SK-N-SH treated with all-trans-retinoic acid at 6 μM for 48 hours (cell line): ENCODE measurements around the gene NUP214.

ENCODE experiments used
- ATAC-seq: fragments of 200-7000 bp; cut with Tn5 transposase; 3 replicates; pipeline ENCODE4 v1.9.1; 2020; ENCODE audit warnings: mild to moderate bottlenecking, moderate library complexity
- ARNTL ChIP-seq: fragments of 450-650 bp; formaldehyde crosslinking; IDR thresholded peaks from 2 replicates; pipeline ENCODE4 v1.5.0; 2020; ENCODE audit warnings: low read depth, mild to moderate bottlenecking, moderate library complexity, borderline replicate concordance
- CREB5 ChIP-seq: fragments of 250-450 bp; sonication (Bioruptor Pico); IDR thresholded peaks from 2 replicates; pipeline ENCODE4 v1.5.1; 2020; ENCODE audit warnings: low read depth, mild to moderate bottlenecking, moderate library complexity
- CSDC2 ChIP-seq: fragments of 250-450 bp; sonication (Bioruptor Pico); IDR thresholded peaks from 2 replicates; pipeline ENCODE4 v1.5.0; 2020; ENCODE audit warnings: mild to moderate bottlenecking, moderate library complexity
- ESRRG ChIP-seq: fragments of 250-450 bp; sonication (Bioruptor Pico); IDR thresholded peaks from 2 replicates; pipeline ENCODE4 v1.6.1; 2021; ENCODE audit warnings: mild to moderate bottlenecking
- GLIS3 ChIP-seq: fragments of 250-450 bp; sonication (Bioruptor Pico); IDR thresholded peaks from 2 replicates; pipeline ENCODE4 v1.5.0; 2020; ENCODE audit warnings: mild to moderate bottlenecking, moderate library complexity
- ISL1 ChIP-seq: fragments of 250-450 bp; sonication (Bioruptor Pico); IDR thresholded peaks from 2 replicates; pipeline ENCODE4 v2.1.2; 2022; ENCODE audit warnings: mild to moderate bottlenecking, moderate library complexity
- OSR1 ChIP-seq: fragments of 250-450 bp; sonication (Bioruptor Pico); IDR thresholded peaks from 2 replicates; pipeline ENCODE4 v1.8.0; 2022; ENCODE audit warnings: moderate library complexity, mild to moderate bottlenecking, inconsistent platforms
- POU6F1 ChIP-seq: fragments of 250-450 bp; sonication (Bioruptor Pico); IDR thresholded peaks from 2 replicates; pipeline ENCODE4 v1.8.0; 2021; ENCODE audit warnings: low read depth, mild to moderate bottlenecking, moderate library complexity, borderline replicate concordance
- PPARA ChIP-seq: fragments of 250-450 bp; sonication (Bioruptor Pico); IDR thresholded peaks from 2 replicates; pipeline ENCODE4 v1.5.0; 2020; ENCODE audit warnings: mild to moderate bottlenecking, borderline replicate concordance
- RARB ChIP-seq: fragments of 250-450 bp; sonication (Bioruptor Pico); IDR thresholded peaks from 2 replicates; pipeline ENCODE4 v1.8.0; 2021; ENCODE audit warnings: mild to moderate bottlenecking, moderate library complexity
- SNAI2 ChIP-seq: fragments of 250-450 bp; sonication (Bioruptor Pico); IDR thresholded peaks from 2 replicates; pipeline ENCODE4 v1.5.0; 2020; ENCODE audit warnings: mild to moderate bottlenecking, moderate library complexity
- TCF4 ChIP-seq: fragments of 250-450 bp; sonication (Bioruptor Pico); IDR thresholded peaks from 2 replicates; pipeline ENCODE4 v1.8.0; 2021; ENCODE audit warnings: mild to moderate bottlenecking, moderate library complexity, borderline replicate concordance
- TOX ChIP-seq: fragments of 250-450 bp; sonication (Bioruptor Pico); IDR thresholded peaks from 2 replicates; pipeline ENCODE4 v1.8.0; 2021; ENCODE audit warnings: mild to moderate bottlenecking, moderate library complexity, borderline replicate concordance
- TSHZ2 ChIP-seq: fragments of 250-450 bp; sonication (Bioruptor Pico); IDR thresholded peaks from 2 replicates; pipeline ENCODE4 v1.5.0; 2020; ENCODE audit warnings: mild to moderate bottlenecking, moderate library complexity
- ZC3H10 ChIP-seq: fragments of 250-450 bp; sonication (Bioruptor Pico); IDR thresholded peaks from 2 replicates; pipeline ENCODE4 v1.5.1; 2021; ENCODE audit warnings: mild to moderate bottlenecking, moderate library complexity
- ZFP3 ChIP-seq: fragments of 250-450 bp; sonication (Bioruptor Pico); IDR thresholded peaks from 2 replicates; pipeline ENCODE4 v1.5.0; 2020; ENCODE audit warnings: mild to moderate bottlenecking, moderate library complexity
- ZFP30 ChIP-seq: fragments of 450-650 bp; formaldehyde crosslinking; IDR thresholded peaks from 2 replicates; pipeline ENCODE4 v1.5.0; 2022; ENCODE audit warnings: mild to moderate bottlenecking, moderate library complexity
- ZNF565 ChIP-seq: fragments of 450-650 bp; formaldehyde crosslinking; conservative IDR thresholded peaks from 2 replicates; pipeline ENCODE4 v1.5.0; 2020; ENCODE audit warnings: low read depth, mild to moderate bottlenecking, moderate library complexity
- ZNF70 ChIP-seq: fragments of 450-650 bp; formaldehyde crosslinking; IDR thresholded peaks from 2 replicates; pipeline ENCODE4 v1.5.0; 2020; ENCODE audit warnings: mild to moderate bottlenecking, moderate library complexity
- ZNF8 ChIP-seq: fragments of 450-650 bp; formaldehyde crosslinking; IDR thresholded peaks from 2 replicates; pipeline ENCODE4 v1.5.0; 2020; ENCODE audit warnings: mild to moderate bottlenecking, moderate library complexity
- TF ChIP-seq, protein P1 (sequence below): fragments of 250-450 bp; sonication (Bioruptor Pico); IDR thresholded peaks from 2 replicates; pipeline ENCODE4 v1.5.1; 2021; ENCODE audit warnings: mild to moderate bottlenecking, moderate library complexity
- TF ChIP-seq, protein P2 (sequence below): fragments of 250-450 bp; sonication (Bioruptor Pico); IDR thresholded peaks from 2 replicates; pipeline ENCODE4 v1.8.0; 2020; ENCODE audit warnings: mild to moderate bottlenecking, moderate library complexity, borderline replicate concordance

Gene NUP214

GRCh38 chr9:131186622-131187021, 61.2 kb downstream of the NUP214 start:
- no peak for ATAC-seq
- TF ChIP-seq ARNTL (CRISPR knock-in tag) (no peak), PPARA (CRISPR knock-in tag) (no peak), CSDC2 (no peak), CREB5 (CRISPR knock-in tag) (no peak), POU6F1 (CRISPR knock-in tag) (no peak), ISL1 (no peak), SNAI2 (CRISPR knock-in tag) (no peak)

DNA sequence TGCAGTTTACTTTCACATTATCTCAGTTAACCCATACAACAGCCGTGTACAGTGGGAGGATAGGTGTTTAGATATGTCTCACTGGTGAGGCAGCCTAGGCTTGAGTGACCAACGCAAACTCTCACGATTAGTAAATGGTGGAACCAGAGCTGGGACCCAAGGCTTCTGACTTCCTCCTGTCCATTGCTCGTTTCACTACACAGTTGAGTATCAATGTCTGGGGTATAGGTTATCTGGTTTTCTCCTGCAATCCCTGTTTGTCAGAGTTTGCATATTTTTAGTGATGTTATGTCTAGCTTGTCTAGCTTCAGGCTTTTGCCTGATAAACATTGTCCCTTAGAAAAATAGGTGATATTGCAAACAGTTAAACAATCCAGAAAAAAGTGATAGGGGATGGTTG, 62.6 kb downstream of the NUP214 start:
- TF ChIP-seq ZFP30 (no peak), RARB (CRISPR knock-in tag) (no peak), TSHZ2 (CRISPR knock-in tag) (no peak), TOX (CRISPR knock-in tag) (no peak), GLIS3 (no peak), TCF4 (CRISPR knock-in tag) (no peak), ARNTL (CRISPR knock-in tag) (no peak), PPARA (CRISPR knock-in tag) (no peak), ESRRG (CRISPR knock-in tag) (no peak), ZNF8 (CRISPR knock-in tag) (no peak), CSDC2 (no peak), ZNF70 (CRISPR knock-in tag) (no peak)
- TF ChIP-seq, protein P1, sequence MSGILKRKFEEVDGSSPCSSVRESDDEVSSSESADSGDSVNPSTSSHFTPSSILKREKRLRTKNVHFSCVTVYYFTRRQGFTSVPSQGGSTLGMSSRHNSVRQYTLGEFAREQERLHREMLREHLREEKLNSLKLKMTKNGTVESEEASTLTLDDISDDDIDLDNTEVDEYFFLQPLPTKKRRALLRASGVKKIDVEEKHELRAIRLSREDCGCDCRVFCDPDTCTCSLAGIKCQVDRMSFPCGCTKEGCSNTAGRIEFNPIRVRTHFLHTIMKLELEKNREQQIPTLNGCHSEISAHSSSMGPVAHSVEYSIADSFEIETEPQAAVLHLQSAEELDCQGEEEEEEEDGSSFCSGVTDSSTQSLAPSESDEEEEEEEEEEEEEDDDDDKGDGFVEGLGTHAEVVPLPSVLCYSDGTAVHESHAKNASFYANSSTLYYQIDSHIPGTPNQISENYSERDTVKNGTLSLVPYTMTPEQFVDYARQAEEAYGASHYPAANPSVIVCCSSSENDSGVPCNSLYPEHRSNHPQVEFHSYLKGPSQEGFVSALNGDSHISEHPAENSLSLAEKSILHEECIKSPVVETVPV (CRISPR knock-in tag) = no peak
- TF ChIP-seq, protein P2, sequence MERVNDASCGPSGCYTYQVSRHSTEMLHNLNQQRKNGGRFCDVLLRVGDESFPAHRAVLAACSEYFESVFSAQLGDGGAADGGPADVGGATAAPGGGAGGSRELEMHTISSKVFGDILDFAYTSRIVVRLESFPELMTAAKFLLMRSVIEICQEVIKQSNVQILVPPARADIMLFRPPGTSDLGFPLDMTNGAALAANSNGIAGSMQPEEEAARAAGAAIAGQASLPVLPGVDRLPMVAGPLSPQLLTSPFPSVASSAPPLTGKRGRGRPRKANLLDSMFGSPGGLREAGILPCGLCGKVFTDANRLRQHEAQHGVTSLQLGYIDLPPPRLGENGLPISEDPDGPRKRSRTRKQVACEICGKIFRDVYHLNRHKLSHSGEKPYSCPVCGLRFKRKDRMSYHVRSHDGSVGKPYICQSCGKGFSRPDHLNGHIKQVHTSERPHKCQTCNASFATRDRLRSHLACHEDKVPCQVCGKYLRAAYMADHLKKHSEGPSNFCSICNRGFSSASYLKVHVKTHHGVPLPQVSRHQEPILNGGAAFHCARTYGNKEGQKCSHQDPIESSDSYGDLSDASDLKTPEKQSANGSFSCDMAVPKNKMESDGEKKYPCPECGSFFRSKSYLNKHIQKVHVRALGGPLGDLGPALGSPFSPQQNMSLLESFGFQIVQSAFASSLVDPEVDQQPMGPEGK (CRISPR knock-in tag) = no peak
- no peak for ATAC-seq

DNA sequence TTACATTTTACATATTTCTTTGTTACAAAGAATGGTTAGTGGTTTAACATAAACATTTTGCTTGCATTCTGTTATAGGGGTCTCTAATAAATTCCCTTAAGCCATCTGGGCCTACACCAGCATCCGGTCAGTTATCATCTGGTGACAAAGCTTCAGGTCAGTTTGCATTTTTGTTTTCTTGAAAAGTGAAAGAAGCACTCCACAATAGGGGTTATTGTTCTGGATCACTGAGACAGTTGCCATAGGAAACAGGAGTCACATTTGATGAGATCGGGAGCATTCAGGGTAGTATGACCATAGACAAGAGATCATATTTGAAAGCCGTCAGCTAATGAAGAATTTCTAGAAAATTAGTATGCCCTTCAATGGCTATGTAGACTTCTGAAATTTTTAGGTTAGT, 63.6 kb downstream of the NUP214 start:
- ATAC-seq = no peak
- TF ChIP-seq GLIS3 (no peak), ZNF565 (CRISPR knock-in tag) (no peak), CSDC2 (no peak), OSR1 (CRISPR knock-in tag) (no peak), SNAI2 (CRISPR knock-in tag) (no peak)

- TF ChIP-seq, protein P1 (CRISPR knock-in tag) = no peak
- TF ChIP-seq, protein P2 (CRISPR knock-in tag) = no peak
- no peak for TF ChIP-seq ZFP3 (CRISPR knock-in tag)
- TF ChIP-seq ZC3H10 (CRISPR knock-in tag) = no peak
- no peak for TF ChIP-seq POU6F1 (CRISPR knock-in tag)
- no peak for TF ChIP-seq TOX (CRISPR knock-in tag)
- TF ChIP-seq ZNF70 (CRISPR knock-in tag) = no peak
- TF ChIP-seq GLIS3 = no peak
- ATAC-seq = no peak
These were observed 64.8 kb downstream of the NUP214 start for GRCh38 chr9:131190191-131190590.
